ENCODE data around the gene SCPEP1.

DNA sequence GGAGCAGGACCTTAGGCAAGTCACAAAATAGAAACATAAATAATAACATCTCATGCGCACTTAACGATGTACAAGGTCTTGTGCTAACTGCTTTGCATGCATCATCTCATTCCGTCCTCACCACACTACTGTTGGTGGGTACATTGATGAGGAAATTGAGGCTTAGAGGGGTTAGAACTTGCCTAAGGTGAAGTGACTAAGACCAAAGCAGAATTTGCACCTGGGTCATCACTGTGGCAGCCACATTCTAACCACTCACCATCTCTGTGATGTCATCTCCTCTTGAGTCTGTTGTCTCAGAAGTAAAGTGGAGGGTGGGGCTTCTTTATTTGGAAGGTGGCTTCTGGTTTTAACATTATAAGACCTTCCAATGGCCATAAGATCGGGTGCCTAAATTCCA, 43.7 kb upstream of the SCPEP1 start:
- TF ChIP-seq, protein P1, sequence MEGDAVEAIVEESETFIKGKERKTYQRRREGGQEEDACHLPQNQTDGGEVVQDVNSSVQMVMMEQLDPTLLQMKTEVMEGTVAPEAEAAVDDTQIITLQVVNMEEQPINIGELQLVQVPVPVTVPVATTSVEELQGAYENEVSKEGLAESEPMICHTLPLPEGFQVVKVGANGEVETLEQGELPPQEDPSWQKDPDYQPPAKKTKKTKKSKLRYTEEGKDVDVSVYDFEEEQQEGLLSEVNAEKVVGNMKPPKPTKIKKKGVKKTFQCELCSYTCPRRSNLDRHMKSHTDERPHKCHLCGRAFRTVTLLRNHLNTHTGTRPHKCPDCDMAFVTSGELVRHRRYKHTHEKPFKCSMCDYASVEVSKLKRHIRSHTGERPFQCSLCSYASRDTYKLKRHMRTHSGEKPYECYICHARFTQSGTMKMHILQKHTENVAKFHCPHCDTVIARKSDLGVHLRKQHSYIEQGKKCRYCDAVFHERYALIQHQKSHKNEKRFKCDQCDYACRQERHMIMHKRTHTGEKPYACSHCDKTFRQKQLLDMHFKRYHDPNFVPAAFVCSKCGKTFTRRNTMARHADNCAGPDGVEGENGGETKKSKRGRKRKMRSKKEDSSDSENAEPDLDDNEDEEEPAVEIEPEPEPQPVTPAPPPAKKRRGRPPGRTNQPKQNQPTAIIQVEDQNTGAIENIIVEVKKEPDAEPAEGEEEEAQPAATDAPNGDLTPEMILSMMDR (IDR thresholded peaks at IDR 0.05; ENCODE audit: insufficient read depth, low read length, poor library complexity, severe bottlenecking) = no peak
- no peak for TF ChIP-seq EZH2phosphoT487 (conservative IDR thresholded peaks at IDR 0.05; ENCODE audit: low read length)

All from SU-DHL-6 (cell line).